NK-92 (cell line): ENCODE data around the gene HLA-F.
A peak's percentile ranks its signal among the peaks of the same experiment; 100 is the strongest.

Experiments used
- DNase-seq: peaks from one replicate; lab custom pipeline; 2025; ENCODE audit not compliant: unreplicated experiment; lab: John Stamatoyannopoulos, UW

Gene HLA-F

GRCh38 chr6:29723666-29724588, 693 bp downstream of the HLA-F start:
- DNase-seq = peak; percentile 8

DNA sequence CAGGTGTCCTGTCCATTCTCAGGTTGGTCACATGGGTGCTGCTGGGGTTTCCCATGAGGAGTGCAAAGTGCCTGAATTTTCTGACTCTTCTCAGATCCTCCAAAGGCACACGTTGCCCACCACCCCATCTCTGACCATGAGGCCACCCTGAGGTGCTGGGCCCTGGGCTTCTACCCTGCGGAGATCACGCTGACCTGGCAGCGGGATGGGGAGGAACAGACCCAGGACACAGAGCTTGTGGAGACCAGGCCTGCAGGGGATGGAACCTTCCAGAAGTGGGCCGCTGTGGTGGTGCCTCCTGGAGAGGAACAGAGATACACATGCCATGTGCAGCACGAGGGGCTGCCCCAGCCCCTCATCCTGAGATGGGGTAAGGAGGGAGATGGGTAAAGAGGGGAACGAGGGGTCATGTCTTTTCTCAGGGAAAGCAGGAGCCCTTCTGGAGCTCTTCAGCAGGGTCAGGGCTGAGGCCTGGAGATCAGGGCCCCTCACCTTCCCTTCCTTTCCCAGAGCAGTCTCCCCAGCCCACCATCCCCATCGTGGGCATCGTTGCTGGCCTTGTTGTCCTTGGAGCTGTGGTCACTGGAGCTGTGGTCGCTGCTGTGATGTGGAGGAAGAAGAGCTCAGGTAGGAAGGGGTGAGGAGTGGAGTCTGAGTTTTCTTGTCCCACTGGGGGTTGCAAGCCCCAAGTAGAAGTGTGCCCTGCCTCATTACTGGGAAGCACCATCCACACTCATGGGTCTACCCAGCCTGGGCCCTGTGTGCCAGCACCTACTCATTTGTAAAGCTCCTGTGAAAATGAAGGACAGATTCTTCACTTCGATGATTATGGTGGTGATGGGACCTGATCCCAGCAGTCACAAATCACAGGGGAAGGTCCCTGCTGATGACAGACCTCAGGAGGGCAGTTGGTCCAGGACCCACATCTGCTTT, 2.0 kb downstream of the HLA-F start:
- DNase-seq = no peak

DNA sequence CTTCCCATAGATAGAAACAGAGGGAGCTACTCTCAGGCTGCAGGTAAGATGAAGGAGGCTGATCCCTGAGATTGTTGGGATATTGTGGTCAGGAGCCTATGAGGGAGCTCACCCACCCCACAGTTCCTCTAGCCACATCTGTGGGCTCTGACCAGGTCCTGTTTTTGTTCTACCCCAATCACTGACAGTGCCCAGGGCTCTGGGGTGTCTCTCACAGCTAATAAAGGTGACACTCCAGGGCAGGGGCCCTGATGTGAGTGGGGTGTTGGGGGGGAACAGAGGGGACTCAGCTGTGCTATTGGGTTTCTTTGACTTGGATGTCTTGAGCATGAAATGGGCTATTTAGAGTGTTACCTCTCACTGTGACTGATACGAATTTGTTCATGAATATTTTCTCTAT, 2.8 kb downstream of the HLA-F start:
- DNase-seq = no peak

GRCh38 chr6:29726571-29727194, 3.4 kb downstream of the HLA-F start:
- DNase-seq = no peak

- no peak for DNase-seq
Measured at GRCh38 chr6:29727637-29728036, 4.4 kb downstream of the HLA-F start.

DNA sequence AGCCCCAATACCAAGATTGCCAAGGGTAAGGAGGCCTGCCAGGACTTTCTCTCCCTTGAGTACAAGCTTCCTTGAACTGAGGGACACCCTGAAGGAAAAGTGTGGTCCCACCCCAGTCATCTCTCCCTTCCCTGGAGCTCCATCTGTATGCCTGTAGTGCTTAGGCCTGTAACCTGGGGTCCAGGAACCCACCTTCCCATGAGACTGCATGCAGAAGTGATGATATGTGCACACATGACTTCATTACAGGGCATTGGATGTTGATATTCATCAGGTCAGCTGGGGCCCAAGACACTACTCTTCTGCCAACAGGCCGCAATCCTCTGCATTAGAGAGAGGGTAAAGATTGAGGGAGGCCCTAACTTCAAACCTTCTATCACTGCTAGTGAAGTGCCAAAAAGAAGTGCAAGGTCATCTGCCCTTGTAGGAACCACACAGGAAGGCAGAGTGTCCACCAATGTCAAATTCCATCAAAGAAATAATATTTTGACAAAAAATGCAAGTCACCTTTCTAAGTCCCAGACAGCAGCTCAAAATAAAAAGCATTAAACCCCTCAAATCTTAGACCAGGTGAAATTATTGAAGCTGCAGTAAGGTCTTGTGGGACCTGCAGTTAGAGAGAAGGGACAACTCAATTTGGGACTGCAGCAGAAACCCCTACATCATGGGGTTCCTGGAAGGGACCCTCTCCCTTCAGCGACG, 5.1 kb downstream of the HLA-F start:
- DNase-seq = no peak

DNA sequence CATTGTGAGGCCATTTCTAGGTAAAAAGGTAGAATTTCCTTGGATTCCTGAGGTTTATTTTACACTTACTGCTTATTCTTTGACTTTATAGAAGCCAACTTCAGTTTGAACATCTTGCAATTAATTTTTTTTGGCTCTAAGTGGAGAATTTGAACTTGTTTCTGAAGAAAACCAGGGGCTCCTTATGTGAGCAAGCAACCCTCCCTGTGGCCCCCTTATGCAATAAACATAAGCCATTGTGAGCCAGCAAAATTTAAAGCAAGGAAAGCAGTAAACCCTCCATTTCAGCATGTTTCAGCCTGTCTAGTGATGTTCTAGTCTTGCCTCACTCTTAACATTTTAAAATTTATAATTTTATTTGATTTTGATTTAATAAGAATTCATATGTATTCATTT, 5.6 kb downstream of the HLA-F start:
- DNase-seq = no peak

- DNase-seq = no peak
Measured at GRCh38 chr6:29729774-29730328, 6.6 kb downstream of the HLA-F start.

DNA sequence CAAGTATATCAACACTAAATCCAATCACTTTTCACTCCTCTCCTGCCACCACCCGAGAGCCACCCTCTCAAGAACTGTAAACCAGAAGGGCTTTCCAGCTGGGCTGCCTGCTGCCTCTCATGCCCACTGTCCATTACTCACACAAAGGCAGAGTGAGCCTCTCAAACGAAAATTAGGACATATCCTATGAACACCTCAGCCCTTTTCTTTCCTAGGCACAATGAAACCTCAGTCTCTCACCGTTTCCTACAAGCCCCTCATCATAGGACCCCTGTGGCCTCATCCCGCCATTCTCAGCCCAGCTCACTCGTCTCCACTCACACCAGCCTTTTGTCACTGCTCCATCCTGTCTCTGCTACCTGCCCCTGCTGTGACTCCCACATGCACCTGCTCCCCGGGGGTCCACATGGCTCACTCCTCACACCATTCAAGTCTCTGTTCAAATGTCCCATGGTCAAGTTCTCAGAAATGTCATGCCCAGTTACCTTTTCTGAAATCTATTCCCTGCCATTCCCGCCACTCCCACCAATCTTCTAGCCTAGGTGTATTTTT, 7.4 kb downstream of the HLA-F start:
- no peak for DNase-seq

- DNase-seq = no peak
Measured at GRCh38 chr6:29731281-29731680, 8.0 kb downstream of the HLA-F start.

DNA sequence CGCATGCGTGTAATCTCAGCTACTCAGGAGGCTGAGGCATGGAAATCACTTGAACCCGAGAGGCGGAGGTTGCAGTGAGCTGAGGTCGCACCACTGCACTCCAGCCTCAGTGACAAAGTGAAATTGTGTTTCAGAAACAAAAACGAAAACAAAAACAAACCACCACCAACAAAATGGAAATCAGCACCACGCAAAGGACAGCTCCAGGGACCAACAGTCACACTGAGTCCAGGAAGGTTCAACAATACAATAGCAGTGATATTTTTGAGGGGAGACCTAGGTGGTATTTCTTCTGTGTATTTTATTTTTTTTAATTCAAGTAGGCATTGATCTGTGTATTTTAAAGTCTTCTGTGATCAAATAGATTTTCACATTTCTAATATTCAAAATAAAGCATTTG, 9.8 kb downstream of the HLA-F start:
- no peak for DNase-seq

GRCh38 chr6:29734046-29735018, 11.1 kb downstream of the HLA-F start:
- no peak for DNase-seq

- no peak for DNase-seq
Measured at GRCh38 chr6:29736563-29736962, 13.3 kb downstream of the HLA-F start.

- no peak for DNase-seq
Measured at GRCh38 chr6:29737707-29738630, 14.7 kb downstream of the HLA-F start.

- DNase-seq = no peak
Measured at GRCh38 chr6:29739136-29739881, 16.1 kb downstream of the HLA-F start.

DNA sequence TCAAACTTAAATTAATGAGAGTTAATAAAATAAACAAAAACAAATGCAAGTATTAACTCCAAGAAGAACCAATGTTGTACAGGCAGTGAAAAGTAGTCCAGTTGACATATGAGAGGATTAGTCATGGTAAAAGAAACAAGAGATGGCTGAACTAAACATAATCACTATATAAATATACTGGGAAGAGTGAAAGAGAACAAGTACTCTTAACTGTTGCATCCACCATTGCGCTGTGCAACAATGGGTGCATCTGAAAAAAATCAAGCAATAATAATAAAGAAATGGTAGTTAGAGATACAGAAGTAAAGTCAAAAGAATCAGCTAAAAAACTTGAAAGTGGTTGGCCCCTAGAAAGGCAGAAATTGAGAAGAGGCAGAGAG, 16.6 kb downstream of the HLA-F start:
- no peak for DNase-seq

GRCh38 chr6:29741592-29741991, 18.4 kb downstream of the HLA-F start:
- no peak for DNase-seq
